ENCODE data around the gene COL27A1.

Gene COL27A1

GRCh38 chr9:114342755-114343440 lies 187.6 kb downstream of the COL27A1 start:
- DNase-seq (ENCODE audit: low spot score), result no peak

GRCh38 chr9:114343471-114344187 lies 188.3 kb downstream of the COL27A1 start:
- DNase-seq (ENCODE audit: low spot score), result no peak

GRCh38 chr9:114344188-114344566 lies 188.8 kb downstream of the COL27A1 start:
- no peak for DNase-seq (ENCODE audit: low spot score)

GRCh38 chr9:114344692-114345091 lies 189.4 kb downstream of the COL27A1 start:
- DNase-seq (ENCODE audit: low spot score), result no peak

GRCh38 chr9:114345493-114346065 lies 190.2 kb downstream of the COL27A1 start:
- DNase-seq (ENCODE audit: low spot score), result no peak

GRCh38 chr9:114346146-114346545 lies 190.8 kb downstream of the COL27A1 start:
- no peak for DNase-seq (ENCODE audit: low spot score)

- DNase-seq (ENCODE audit: low spot score), result no peak
Measured at GRCh38 chr9:114347675-114348074, 192.3 kb downstream of the COL27A1 start.

- no peak for DNase-seq (ENCODE audit: low spot score)
Measured at GRCh38 chr9:114348261-114348905, 193.0 kb downstream of the COL27A1 start.

GRCh38 chr9:114348906-114349482 lies 193.7 kb downstream of the COL27A1 start:
- peak; percentile 98 for DNase-seq (ENCODE audit: low spot score)

GRCh38 chr9:114349713-114350480 lies 194.6 kb downstream of the COL27A1 start:
- no peak for DNase-seq (ENCODE audit: low spot score)

- DNase-seq (ENCODE audit: low spot score), result no peak
Measured at GRCh38 chr9:114350636-114351401, 195.5 kb downstream of the COL27A1 start.

- DNase-seq (ENCODE audit: low spot score), result no peak
Measured at GRCh38 chr9:114351932-114352331, 196.6 kb downstream of the COL27A1 start.

GRCh38 chr9:114355821-114356220 lies 200.5 kb downstream of the COL27A1 start:
- DNase-seq (ENCODE audit: low spot score), result no peak

GRCh38 chr9:114356792-114357191 lies 201.5 kb downstream of the COL27A1 start:
- DNase-seq (ENCODE audit: low spot score), result no peak

- no peak for DNase-seq (ENCODE audit: low spot score)
Measured at GRCh38 chr9:114357360-114357759, 202.0 kb downstream of the COL27A1 start.

- DNase-seq (ENCODE audit: low spot score), result no peak
Measured at GRCh38 chr9:114357911-114358328, 202.6 kb downstream of the COL27A1 start.

GRCh38 chr9:114359801-114360200 lies 204.5 kb downstream of the COL27A1 start:
- DNase-seq (ENCODE audit: low spot score), result no peak

- DNase-seq (ENCODE audit: low spot score), result no peak
Measured at GRCh38 chr9:114361542-114361941, 206.2 kb downstream of the COL27A1 start.

Data from COLO829 (cell line).